Measurements from ENCODE around the gene LRRC57. TPM values are rescaled to one million over a fixed set of nuclear protein-coding genes. Genes with fewer than 3 reads are reported as not detected.

Gene LRRC57
- total RNA-seq, 1 experiment from 2014 or later = 22.7 TPM

DNA sequence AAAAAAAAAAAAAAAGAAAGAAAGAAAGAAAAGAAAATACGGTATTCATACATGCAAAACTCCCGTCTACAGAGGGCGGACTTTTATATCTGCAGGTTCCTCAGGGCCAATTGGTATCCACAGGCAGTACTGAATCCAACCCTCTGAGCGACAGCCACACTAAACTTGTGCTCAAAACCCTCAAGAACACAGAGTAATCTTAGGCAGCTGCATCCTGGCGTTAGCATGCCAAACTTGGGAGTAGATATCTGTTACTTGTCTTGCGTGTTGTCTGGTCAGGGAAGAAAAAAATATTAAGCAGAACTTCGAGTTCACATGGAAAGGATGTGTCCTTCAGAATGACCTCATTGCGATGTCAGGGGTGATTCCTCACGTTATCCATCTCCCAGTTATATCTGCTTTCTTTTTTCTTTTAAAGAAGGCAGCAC lies 40.3 kb downstream of the LRRC57 start:
- ChIA-PET POLR2A (ENCODE audit: unreplicated experiment) (interaction anchor here (0.6 kb wide), 1 partner anchor 67 kb away, joined by 3 read pairs; the partner anchor contains the start of gene STARD9), CTCF (no interaction called here)
- Histone ChIP-seq H3F3A (ENCODE audit: insufficient read depth, low read depth) (no peaks in the 10 kb centered on the region), H4K20me1 (ENCODE audit: insufficient read depth) (no peaks in the 10 kb centered on the region), H3K4me1 (replicated peaks; ENCODE audit: insufficient read depth) (no peaks in the 10 kb centered on the region), H3K9me3 (ENCODE audit: insufficient read depth, low read depth) (no peaks in the 10 kb centered on the region), H3K79me2 (ENCODE audit: low read depth) (no peaks in the 10 kb centered on the region), H3K27me3 (ENCODE audit: insufficient read depth, low read depth) (no peaks in the 10 kb centered on the region), H3K36me3 (ENCODE audit: low read depth) (no peaks in the 10 kb centered on the region), H3K9me2 (ENCODE audit: insufficient read depth) (no peaks in the 10 kb centered on the region), H3K27ac (no peak overlapping the region), H2AFZ (no peak overlapping the region), H3K4me2 (no peak overlapping the region), H3K4me3 (no peak overlapping the region)
- TF ChIP-seq, protein P1, sequence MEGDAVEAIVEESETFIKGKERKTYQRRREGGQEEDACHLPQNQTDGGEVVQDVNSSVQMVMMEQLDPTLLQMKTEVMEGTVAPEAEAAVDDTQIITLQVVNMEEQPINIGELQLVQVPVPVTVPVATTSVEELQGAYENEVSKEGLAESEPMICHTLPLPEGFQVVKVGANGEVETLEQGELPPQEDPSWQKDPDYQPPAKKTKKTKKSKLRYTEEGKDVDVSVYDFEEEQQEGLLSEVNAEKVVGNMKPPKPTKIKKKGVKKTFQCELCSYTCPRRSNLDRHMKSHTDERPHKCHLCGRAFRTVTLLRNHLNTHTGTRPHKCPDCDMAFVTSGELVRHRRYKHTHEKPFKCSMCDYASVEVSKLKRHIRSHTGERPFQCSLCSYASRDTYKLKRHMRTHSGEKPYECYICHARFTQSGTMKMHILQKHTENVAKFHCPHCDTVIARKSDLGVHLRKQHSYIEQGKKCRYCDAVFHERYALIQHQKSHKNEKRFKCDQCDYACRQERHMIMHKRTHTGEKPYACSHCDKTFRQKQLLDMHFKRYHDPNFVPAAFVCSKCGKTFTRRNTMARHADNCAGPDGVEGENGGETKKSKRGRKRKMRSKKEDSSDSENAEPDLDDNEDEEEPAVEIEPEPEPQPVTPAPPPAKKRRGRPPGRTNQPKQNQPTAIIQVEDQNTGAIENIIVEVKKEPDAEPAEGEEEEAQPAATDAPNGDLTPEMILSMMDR (conservative IDR thresholded peaks at IDR 0.05) = no peak
- TF ChIP-seq EZH2 (IDR thresholded peaks at IDR 0.05; ENCODE audit: low read depth) = no peak
- BruUV-seq (replicated peaks) = no TSS peak
- intact Hi-C loops (cut with micrococcal nuclease; ENCODE audit: unreplicated experiment) = no loop called here
- no peak for DNase-seq

DNA sequence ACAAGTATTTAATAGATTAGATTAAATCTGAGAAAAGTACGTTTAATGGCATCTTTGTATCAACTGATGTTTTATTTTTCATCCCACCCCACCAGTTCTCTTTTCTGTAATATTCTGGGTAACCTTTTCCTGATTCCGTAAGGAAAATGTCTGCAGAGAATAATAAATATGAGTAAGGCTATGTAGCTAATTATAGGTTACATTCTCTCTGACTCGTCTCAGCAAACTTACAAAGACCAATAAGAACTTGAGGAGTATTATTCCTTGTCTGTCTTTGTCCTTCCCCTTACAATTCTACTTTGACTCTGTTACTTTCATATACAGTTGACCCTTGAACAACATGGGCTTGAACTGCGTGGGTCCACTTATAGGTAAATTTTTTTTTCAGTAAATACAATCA lies 41.1 kb downstream of the LRRC57 start:
- DNase-seq = peak in 1 of 2 experiments; percentile 31
- H3K36me3 ChIP-seq (ENCODE audit: low read depth) = no peaks in the 10 kb centered on the region
- no peak overlapping the region for H3K4me2 ChIP-seq
- no peaks in the 10 kb centered on the region for H3K27me3 ChIP-seq (ENCODE audit: insufficient read depth, low read depth)
- TF ChIP-seq, protein P1 (conservative IDR thresholded peaks at IDR 0.05) = no peak
- peaks cover 6% of the 10 kb centered on the region for H3K79me2 ChIP-seq (ENCODE audit: low read depth)
- intact Hi-C loops (cut with micrococcal nuclease; ENCODE audit: unreplicated experiment) = no loop called here
- no peaks in the 10 kb centered on the region for H3K9me2 ChIP-seq (ENCODE audit: insufficient read depth)
- no peaks in the 10 kb centered on the region for H3K4me1 ChIP-seq (replicated peaks; ENCODE audit: insufficient read depth)
- no peak overlapping the region for H3K4me3 ChIP-seq
- no peaks in the 10 kb centered on the region for H3F3A ChIP-seq (ENCODE audit: insufficient read depth, low read depth)
- H3K9me3 ChIP-seq (ENCODE audit: insufficient read depth, low read depth) = no peaks in the 10 kb centered on the region
- no peaks in the 10 kb centered on the region for H4K20me1 ChIP-seq (ENCODE audit: insufficient read depth)
- no peak overlapping the region for H3K27ac ChIP-seq
- POLR2A ChIA-PET (ENCODE audit: unreplicated experiment) = no interaction called here
- CTCF ChIA-PET = no interaction called here
- no peak overlapping the region for H2AFZ ChIP-seq
- no TSS peak for BruUV-seq (replicated peaks)

DNA sequence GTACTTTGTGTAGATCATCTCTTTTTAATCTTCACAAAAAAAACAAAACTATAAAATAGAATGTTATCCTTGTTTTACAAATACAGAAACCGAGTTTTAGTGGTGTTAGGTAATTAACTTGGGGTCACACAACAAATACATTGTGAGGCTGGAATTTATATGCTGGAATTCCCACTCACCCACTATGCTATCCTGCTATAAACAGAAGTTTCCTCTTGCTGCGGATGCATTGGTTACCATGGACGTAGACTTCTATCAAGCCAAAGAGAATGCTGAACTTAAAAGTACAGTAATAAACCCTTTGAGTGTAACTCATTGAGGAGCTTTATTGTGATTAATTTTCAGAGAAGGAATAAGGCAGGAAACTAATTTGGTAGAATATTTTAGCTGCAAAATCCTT lies 44.0 kb downstream of the LRRC57 start:
- peaks cover 2% of the 10 kb centered on the region; the same call in 1 of the 2 replicates for H3K4me1 ChIP-seq (replicated peaks; ENCODE audit: insufficient read depth)
- no peaks in the 10 kb centered on the region for H3K9me2 ChIP-seq (ENCODE audit: insufficient read depth)
- H3K27ac ChIP-seq = no peak overlapping the region
- no peak for TF ChIP-seq EZH2 (IDR thresholded peaks at IDR 0.05; ENCODE audit: low read depth)
- TF ChIP-seq, protein P1 (conservative IDR thresholded peaks at IDR 0.05) = no peak
- no peaks in the 10 kb centered on the region for H4K20me1 ChIP-seq (ENCODE audit: insufficient read depth)
- POLR2A ChIA-PET (ENCODE audit: unreplicated experiment) = interaction anchor here (0.6 kb wide), 1 partner anchor 331 kb away, joined by 3 read pairs; no protein-coding TSS in a partner anchor
- no peak for DNase-seq
- no peak overlapping the region for H2AFZ ChIP-seq
- CTCF ChIA-PET = no interaction called here
- no peaks in the 10 kb centered on the region for H3F3A ChIP-seq (ENCODE audit: insufficient read depth, low read depth)
- no peaks in the 10 kb centered on the region for H3K9me3 ChIP-seq (ENCODE audit: insufficient read depth, low read depth)
- intact Hi-C loops (cut with micrococcal nuclease; ENCODE audit: unreplicated experiment) = no loop called here
- peaks cover 7% of the 10 kb centered on the region for H3K79me2 ChIP-seq (ENCODE audit: low read depth)
- H3K36me3 ChIP-seq (ENCODE audit: low read depth) = no peaks in the 10 kb centered on the region
- H3K4me3 ChIP-seq = no peak overlapping the region
- H3K4me2 ChIP-seq = no peak overlapping the region
- BruUV-seq (replicated peaks) = no TSS peak
- H3K27me3 ChIP-seq (ENCODE audit: insufficient read depth, low read depth) = no peaks in the 10 kb centered on the region
